Stimulated activated CD4-positive, alpha-beta T cell treated with anti-CD3 and anti-CD28 coated beads, TNF-alpha, amount 100 ng/mL, for 48 hours (primary cell): ENCODE results near the gene NBAS.

ENCODE experiments used
- DNase-seq, 3 donors: peaks; one replicate each; pipeline ENCODE4 v3.0.0-alpha.2; 2020; ENCODE audit warnings: low read depth in 3 of 3

The NBAS gene

DNA sequence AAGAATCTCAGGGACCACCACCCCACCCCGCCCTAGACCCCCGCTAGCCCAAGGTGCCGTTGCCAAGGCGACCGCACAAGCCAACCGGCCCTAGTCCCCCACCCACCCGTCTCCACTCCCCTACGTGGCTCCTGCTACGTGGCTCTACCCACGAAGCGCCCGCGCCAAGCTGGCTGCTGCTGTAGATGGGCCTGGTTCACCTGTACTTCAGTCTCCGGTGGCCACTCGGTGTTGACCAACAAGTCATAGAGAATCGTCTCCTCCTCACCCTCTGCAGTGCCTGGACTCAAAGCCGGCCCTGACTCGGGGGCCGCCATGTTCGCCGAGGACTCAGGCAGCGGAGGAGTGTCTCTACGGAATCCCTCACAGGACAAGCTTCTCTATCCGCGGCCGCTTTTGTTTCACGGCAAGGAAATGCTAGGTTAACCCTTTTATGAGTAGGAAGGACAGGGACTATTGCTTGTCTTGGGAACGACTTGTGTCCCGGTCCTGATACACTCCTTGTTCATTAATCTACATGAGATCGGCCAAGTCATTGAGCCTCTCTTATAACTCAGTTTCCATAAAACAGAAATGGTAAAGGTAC, at the start of gene NBAS:
TSS of gene NBAS (minus strand) at position 347 of the 586 bp plus-strand sequence. CDS start at position 317, 30 bp downstream.
- DNase-seq: peak; percentile 53 to 72 (median 63)

DNA sequence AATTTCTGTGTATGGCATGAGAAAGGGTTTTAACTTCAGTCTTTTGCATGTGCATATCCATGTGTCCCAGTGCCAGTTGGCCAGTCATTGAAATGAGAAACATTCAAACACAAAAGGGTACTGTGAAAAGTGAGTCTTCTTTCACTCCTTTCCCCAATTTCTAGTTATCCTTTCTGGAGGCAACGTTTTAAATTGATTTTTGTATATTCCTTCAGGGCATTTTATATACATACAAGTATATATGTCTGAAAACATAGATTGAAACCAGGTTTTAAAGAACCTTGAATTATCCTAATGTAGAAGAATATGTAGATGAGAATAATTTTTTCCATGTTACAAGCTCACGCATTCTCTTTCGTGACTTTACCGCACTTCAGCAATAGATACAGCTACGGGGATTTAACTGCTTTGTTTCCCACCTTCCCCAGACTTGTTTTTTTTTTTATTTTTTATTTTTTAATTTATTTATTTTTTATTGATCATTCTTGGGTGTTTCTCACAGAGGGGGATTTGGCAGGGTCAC, 49.4 kb upstream of the NBAS start:
- no peak for DNase-seq

DNA sequence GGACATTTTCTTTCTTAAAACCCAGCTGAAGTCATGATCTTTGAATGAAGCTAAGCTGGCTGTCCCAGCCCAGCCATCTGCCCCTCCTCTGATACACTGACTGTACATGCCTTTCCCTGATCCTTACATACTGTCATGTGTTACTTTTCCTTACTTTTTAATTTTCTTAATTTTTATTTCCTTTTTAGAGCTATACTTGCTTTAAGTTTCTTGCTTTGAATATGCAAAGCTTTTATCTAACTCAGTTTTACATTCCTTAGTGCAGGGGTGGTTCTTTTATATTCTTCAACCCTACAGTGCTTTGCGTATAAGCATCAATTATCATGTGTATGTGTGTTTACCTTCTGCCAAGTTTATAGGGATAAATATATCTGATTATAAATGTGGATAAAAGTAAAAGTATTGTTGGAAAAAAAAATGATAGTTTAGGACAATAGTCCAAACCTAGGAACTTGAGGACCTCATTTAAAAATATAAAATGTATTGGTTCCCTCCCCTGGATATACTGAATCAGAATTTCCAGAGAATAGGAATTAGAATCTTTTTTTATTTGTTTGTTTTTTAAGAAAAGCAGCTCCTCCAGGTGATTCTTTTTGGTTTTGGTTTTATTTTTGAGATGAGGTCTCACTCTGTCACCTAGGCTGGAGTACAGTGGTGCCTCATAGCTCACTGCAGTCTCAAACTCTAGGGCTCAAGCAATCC, 48.4 kb upstream of the NBAS start:
- DNase-seq: no peak

DNA sequence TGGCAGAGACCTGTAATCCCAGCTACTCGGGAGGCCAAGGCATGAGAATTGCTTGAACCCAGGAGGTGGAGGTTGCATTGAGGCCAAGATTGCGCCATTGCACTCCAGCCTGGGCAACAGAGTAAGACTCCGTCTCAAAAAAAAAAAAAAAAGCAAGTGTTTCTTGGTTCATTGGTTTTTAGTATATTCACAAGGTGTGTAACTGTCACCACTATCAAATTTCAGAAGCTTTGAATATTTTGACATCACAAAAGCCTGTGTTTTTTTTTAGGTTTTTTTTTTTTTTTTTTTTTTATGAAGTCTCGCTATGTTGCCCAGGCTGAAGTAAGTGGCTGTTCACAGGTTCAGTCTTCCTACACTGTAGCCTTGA, 47.2 kb upstream of the NBAS start:
- DNase-seq: no peak

DNA sequence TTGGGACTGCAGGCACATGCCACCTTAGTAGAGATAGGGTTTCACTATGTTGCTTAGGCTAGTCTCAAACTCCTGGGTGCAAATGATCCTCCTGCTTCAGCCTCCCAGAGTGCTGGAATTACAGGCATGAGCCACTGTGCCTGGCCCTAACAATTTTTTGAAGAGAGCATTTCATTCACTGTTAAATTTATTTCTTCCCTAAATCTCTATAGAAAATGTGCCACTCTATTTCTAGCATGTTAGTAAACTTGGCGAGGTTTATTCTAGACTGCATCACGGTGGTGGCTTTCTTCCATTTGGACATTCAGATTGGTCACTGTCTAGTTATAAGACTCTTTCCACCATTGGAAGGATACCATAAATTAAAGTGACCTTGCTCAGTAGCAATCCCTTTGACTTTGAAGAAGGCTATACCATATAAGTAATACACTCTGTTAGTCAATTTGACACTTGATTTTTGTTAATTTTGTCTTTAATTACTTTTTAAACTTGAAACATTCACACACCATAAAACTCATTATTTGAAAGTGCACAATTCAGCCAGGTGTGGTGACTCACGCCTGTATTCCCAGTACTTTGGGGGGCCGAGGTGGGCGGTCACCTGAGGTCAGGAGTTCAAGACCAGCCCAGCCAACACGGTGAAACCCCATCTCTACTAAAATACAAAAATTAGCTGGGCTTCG, 46.7 kb upstream of the NBAS start:
- DNase-seq: no peak

DNA sequence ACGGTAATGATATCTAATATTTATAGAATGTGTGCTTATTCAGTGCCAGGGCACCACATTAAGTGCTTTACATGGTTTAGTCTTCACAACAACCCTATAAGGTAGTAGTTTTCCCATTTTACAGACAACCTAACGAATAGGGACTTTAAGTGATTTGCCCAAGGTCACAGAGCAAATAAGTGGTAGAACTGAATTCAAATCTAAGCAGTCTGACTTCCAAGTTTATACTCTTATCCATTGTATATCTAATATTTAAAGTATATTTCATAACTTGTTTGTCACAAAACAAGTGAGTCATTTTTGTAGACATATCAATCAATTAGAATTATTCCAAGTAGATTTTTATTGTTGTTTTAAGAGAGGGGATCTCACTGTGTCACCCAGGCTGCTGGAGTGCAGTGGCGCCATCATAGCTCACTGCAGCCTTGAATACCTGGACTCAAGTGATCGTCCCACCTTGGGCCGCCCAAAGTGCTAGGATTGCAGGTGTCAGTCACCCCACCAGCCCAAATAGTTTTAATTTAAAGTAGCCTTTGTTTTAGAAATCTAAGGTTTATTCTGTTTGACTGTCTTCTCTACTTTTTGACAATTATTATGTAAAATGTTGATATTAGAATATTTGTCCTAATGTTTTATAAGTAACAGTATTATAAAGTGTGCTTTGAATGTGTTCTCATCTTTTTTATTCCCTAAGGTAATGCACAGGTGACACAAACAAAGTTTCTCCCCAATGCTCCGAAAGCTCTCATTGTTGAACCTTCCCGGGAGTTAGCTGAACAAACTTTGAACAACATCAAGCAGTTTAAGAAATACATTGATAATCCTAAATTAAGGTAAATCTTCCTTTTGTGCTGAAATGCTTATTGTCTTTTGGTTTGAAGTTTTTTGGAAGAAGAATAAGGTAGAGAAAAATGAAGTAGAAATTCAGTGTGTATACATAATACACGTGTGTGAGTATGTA, 45.6 kb upstream of the NBAS start:
- no peak for DNase-seq

DNA sequence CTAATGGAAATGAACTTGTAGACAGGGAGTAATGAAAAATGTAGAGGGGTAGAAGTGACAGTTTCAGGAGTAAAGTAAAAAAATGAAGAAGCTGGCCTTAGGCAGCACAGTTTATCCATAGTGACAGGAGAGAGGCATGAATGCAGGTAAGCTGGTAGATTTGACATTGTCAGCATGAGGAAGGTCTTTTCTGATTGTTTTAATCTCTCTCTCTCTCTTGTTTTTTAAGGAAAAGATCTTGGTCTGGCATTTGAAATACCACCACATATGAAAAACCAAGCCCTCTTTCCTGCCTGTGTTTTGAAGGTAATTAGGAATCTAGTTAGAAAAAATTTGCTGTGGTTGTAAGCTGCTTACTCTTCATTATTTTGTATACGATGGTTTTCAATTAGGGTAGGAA, 44.6 kb upstream of the NBAS start:
- no peak for DNase-seq

DNA sequence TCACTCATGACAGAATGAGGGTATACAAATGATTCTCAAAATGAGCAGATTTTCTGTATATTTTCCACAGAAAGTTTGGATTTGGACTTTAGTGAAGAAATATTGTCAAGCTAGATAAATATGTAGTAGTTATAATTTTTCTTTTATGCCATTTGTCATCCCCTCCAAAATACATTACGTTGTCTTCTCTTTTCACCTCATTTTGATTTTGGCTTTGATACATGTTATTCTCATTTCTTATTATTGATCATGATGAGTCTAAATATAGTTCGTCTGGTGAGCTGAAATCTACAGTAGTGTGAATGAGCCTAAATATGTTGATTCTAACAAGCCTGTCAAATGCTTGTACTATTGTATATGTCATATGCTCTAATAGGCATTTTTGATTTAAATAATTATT, 42.8 kb upstream of the NBAS start:
- DNase-seq: no peak

DNA sequence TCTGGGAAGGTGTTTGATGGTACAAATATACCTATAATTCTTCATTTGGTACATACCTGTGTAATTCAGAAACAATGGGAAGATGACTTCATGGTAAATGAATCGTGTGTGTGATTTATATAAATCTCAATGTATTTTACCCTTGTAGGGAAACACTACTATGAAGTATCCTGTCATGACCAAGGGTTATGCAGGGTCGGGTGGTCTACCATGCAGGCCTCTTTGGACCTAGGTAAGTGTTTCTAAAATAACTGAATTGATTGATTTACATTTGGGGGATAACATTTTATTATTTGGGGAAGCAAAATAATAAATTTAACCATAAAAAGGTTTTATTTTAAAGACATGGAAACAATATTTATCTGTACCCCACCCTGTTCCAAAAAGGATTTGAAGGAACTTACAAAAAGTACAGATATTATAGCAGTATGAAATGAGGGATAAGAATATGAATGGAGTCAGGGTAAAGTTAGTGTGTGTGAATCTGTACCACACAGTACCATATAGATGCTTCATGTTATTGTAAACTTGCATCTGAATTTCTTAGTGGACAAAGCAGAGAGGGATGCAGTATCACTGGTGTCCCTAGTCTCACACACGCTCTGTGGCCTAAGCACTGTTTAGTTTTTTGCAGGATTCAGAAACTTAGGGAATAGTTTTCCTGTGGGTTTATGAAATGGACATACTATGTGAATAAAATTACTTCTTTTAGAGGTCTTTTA, 42.1 kb upstream of the NBAS start:
- no peak for DNase-seq

DNA sequence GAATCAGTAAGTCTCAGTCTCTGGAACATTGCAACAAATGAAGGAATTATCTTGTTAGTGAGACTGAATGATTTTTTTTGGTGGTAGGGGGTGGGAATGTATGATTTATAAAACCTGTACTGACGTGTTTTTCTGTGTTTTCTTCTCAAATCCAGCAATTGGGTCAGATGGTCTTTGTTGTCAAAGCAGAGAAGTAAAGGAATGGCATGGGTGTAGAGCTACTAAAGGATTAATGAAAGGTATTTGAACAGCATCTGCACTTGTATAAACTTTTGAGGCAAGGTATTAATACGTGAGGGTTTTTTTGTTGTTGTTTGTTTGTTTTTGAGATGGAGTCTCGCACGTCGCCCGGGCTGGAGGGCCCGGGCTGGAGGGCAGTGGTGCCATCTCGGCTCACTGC, 41.3 kb upstream of the NBAS start:
- no peak for DNase-seq

DNA sequence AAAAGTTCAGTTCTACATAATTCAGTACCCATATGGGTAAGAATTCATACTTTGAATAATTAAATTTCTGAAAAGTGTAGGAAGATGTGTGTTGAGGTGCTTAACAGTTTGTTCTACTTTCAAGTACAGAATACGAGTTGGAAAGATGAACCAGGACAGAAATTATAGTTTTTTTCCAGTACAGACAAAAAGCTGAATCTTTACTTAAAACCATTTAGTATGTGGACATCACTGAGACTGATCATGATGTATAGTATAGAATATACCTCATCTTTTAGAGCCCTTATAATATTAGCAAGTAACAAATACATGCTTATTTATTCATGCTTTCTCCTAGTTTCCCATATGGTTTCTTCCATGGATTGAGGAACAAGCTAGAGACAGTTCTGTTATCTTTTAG, 40.5 kb upstream of the NBAS start:
- DNase-seq: no peak

DNA sequence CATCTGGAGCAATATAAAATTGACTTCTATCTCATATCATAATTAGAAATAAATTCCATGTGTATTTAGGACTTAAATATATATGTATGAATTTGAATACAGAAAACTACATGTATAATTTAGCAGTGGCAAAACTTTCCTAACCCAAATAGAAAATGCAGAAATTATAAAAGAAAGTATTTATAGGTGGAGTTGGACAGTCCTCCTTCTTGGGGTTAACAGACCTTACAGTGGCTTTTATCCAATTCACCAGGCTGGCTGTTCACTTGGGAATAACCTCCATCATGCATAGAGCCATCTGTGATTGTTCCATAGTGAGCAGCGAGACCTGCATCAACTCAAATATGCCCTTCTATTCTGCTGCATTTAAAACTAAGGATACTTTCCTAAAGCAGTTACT, 38.9 kb upstream of the NBAS start:
- DNase-seq: no peak

DNA sequence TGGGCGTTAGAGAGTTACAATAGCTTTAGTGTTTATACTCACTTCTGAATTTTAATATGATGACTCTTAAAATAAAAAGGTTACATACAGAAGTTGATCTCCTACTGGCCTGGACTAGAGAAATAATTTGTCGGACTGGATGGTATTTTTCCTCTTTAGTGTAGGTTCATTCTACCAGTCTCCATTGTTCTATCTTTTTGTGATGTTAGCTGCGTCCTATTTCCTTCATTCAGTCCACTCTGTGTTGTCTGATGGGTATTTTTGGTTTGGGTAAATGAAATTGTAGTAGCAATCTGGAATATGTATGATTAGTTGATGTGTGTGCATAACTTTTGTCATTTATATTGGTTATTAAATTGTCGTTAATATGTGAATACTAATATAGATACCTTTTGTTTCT, 35.8 kb upstream of the NBAS start:
- no peak for DNase-seq

DNA sequence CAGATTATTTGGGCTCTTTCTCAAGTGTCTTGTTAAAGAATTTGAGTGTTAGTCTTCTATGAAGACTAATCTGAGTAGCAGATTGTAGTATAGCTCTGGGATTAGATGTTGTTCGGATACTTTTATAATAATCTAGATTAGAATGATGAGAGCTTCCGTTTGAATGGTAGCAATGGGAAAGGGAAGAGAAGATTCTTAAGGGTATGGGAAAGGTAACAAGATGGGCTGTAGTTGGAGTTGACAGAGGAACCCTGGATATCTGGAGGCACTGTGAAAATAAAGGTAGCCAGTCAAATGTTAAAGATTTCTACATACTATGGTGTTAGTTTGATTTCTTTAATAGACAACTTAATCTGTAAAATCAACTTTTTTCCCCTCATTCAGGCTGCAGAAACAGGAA, 35.2 kb upstream of the NBAS start:
- DNase-seq: no peak

DNA sequence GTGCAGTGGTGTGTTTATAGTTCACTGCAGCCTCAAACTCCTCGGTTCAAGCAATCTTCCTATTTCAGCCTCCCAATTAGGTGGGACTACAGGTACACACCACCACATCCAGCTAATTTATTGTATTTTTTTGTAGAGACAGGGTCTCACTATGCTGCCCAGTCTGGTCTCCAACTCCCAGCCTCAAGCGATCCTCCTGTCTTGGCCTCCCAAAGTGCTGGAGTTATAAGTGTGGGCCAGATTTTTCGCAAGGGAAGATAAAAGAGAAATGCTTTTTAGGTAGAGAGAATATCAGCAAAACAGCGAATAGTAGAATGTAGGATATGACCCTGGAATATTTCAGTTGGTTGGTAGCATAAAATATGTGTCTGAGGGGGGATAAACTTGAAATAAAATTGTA, 34.8 kb upstream of the NBAS start:
- DNase-seq: no peak

DNA sequence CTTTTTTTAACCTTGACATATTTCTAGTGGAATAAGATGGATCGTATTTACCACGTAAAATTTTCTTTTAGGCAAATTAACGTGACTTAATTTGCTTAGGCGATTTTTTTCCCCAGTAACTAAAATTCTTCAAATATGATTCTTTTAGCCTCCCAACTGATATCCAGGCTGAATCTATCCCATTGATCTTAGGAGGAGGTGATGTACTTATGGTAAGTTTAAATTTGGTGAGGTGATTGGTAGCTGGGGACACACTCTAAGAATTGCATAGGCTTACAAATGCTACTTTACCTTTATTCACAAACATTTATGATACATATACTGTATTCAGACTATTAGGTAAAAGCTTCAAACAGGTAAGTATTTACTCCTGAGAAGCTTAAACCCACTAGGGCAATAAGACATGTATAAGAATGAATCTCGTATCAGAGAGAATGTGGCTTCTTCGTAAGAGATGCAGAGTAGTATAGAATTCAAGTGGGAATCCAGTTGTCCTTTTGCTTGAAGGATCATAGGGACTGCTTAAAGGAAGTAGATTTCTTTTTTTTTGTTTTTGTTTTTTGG, 34.3 kb upstream of the NBAS start:
- no peak for DNase-seq

DNA sequence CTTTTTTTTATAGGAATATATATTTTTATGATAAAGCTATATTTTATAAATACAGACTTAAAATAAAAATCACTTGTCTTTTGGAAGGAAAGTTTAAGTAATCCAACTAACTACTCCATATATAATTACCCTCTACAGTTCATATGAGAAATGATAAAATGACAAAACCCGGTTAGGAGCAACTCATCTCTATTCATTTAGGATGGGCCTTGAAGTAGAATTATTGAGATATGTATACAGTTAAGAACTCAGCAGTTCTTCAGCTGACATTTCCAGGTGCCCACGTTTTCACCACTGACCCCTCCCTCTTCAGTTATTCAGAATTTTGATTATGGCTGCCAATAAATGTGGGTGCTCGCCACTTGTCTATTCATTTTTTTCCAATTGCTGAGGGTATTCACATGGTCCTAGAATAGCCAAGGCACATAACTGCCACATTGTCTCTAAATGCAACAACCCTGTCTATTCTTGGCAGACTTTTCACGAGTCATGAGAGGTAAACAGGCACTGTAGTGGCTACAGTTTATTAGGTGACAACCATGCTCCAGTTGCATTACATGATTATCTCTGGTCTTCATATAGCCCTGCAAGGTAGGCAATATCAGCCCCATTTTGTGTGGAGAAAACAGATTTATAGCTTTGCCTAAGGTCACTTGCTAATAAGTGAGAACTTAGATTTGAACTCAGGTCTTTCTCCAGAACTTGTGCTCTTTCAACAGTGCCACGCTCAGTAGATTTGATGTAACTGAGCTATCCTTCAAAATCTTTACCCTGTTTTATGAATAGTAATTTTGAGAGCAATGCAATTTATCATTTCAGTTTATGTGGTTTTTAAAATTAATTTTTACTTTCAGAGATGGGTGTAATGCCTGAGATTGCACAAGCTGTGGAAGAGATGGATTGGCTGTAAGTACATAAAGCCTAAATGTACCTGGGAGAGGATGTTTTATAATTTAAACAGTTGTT, 33.4 kb upstream of the NBAS start:
- no peak for DNase-seq

DNA sequence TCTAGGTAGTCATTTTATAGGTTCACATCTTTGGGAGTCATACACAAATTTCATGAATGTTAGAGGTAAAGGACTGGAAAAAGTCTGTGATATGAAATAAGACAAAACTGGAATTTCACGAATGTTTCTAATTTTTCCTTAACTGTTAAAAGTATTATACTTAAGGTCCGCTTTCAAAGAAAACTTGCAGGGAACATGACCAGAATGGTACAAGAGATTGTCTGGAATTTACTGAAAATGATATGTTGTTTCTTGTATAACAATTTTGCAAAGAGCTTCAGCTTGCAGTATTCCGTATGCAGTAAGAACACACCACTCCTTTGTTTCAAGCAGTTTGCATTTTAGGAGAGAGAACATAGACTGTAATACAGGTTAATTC, 32.2 kb upstream of the NBAS start:
- no peak for DNase-seq

DNA sequence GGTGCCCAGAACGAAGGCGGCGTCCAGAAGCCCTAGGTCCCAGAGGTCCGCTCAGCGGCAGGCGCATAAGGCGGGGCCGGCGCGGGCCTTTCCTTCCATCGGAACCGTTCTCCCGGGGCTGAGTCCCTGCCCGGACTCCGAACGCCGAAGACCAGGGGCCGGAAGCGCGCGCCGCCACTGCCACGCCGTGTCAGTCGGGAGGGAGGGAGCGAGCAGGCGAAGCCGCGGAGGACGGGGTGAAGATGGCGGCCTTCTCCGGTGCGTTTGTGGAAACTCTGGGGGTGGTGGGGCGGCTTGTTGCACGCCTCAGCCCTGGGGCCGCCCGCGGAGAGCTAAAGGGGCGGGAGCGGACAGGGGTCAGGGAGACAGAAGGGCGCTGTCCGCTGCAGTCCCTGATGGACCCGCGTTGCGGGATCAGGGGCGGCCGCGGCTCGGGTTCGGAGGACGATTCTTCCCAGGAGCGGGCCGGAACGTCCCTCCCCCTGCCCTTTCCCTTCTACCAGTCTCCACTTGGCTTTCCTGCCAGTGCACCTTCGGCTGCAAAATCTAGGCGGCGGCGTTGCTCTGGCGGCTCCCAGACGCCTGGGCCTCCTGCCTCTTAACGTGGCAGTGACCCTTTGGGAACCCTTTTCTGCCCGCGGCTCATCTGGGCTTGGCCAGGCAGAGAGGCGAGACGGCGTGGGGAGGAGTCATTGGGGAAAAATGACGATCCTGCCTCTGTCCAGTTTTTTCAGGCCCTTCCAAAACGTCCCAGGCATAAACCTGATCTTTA, 30.7 kb upstream of the NBAS start, which contains the start of gene DDX1:
TSS of gene DDX1 (plus strand) at position 177 of the 772 bp plus-strand sequence. CDS start at position 243, 66 bp downstream.
- DNase-seq: peak; percentile 75 to 82 (median 77)
